Measurements from ENCODE around the gene ZNF536. TPM values are rescaled to one million over a fixed set of nuclear protein-coding genes. Genes with fewer than 3 reads are reported as not detected.

The ZNF536 gene
- total and polyA plus RNA-seq, 9 donors, result 0.13 to 0.52 (median 0.28) TPM; not detected in 4

DNA sequence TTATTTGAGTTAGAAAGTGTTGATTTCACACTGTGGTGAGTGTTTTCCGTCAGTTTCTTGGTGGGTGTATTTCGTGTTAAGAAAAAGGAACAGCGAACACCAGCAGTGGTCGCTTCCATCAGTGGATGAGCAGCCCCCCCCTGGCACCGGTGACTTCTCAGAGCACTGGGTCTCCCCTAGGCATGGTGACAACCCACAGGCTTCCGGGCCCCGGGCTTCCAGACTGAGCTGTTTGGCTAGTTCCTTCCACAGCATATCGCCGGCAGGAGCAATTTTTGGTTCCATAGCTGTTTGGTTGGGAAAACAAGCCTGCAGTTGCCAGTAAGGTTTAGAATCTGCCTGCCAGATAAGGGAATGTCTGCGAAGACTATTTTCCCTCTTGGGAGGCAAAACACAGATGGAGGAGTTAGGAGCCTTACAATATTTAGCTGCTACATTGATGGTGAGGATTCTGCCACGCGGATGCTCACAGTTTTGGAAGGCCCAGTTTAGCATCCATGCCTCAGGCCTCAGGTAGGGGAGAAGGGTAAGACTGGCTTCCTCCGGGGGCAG is 18.7 kb upstream of the ZNF536 start:
- H3K27me3 ChIP-seq, result no peaks in the 10 kb centered on the region
- H3K27ac ChIP-seq, result no peak overlapping the region
- TF ChIP-seq, protein P1, sequence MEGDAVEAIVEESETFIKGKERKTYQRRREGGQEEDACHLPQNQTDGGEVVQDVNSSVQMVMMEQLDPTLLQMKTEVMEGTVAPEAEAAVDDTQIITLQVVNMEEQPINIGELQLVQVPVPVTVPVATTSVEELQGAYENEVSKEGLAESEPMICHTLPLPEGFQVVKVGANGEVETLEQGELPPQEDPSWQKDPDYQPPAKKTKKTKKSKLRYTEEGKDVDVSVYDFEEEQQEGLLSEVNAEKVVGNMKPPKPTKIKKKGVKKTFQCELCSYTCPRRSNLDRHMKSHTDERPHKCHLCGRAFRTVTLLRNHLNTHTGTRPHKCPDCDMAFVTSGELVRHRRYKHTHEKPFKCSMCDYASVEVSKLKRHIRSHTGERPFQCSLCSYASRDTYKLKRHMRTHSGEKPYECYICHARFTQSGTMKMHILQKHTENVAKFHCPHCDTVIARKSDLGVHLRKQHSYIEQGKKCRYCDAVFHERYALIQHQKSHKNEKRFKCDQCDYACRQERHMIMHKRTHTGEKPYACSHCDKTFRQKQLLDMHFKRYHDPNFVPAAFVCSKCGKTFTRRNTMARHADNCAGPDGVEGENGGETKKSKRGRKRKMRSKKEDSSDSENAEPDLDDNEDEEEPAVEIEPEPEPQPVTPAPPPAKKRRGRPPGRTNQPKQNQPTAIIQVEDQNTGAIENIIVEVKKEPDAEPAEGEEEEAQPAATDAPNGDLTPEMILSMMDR (IDR thresholded peaks at IDR 0.05), result no peak
- TF ChIP-seq POLR2A (IDR thresholded peaks at IDR 0.05), result no peak
- no peak for TF ChIP-seq EP300 (IDR thresholded peaks at IDR 0.05)
- H3K4me3 ChIP-seq, result no peak overlapping the region
- intact Hi-C loops (cut with DNase I), result no loop called here
- DNase-seq, result no peak
- H3K36me3 ChIP-seq, result no peaks in the 10 kb centered on the region
- WGBS, 3 donors, result 87 to 91% (median 90%) methylated on average over 13 of the region's 13 CpGs
- H3K4me1 ChIP-seq (ENCODE audit: insufficient read depth), result no peaks in the 10 kb centered on the region
- H3K9me3 ChIP-seq, result no peaks in the 10 kb centered on the region

DNA sequence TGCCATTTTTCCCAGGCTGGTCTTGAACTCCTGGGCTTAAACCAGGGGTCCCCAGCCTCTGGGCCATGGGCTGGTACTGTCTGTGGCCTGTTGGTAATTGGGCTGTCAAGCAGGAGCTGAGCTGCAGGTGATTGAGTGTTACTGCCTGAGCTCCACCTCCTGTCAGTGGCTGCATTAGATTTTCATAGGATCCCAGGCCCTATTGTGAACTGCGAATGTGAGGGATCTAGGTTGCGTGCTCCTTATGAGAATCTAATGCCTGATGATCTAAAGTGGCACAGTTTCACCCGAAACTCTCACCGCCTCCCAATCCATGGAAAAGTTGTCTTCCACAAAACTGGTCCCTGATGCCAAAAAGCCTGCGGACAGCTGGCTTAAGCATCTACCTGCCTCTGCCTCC is 16.6 kb upstream of the ZNF536 start:
- no peaks in the 10 kb centered on the region for H3K27me3 ChIP-seq
- intact Hi-C loops (cut with DNase I), result no loop called here
- TF ChIP-seq EP300 (IDR thresholded peaks at IDR 0.05) (no peak), POLR2A (IDR thresholded peaks at IDR 0.05) (no peak)
- TF ChIP-seq, protein P1 (IDR thresholded peaks at IDR 0.05), result no peak
- no peak overlapping the region for H3K4me3 ChIP-seq
- no peaks in the 10 kb centered on the region for H3K9me3 ChIP-seq
- WGBS, 3 donors, result 85 to 91% (median 86%) methylated on average over 5 of the region's 5 CpGs
- H3K27ac ChIP-seq, result no peak overlapping the region
- no peaks in the 10 kb centered on the region for H3K4me1 ChIP-seq (ENCODE audit: insufficient read depth)
- no peaks in the 10 kb centered on the region for H3K36me3 ChIP-seq
- no peak for DNase-seq

GRCh38 chr19:30356951-30357579 is 15.1 kb upstream of the ZNF536 start:
- no peak for TF ChIP-seq POLR2A (IDR thresholded peaks at IDR 0.05)
- TF ChIP-seq EP300 (IDR thresholded peaks at IDR 0.05), result no peak
- TF ChIP-seq, protein P1 (IDR thresholded peaks at IDR 0.05), result no peak
- H3K4me3 ChIP-seq, result no peak overlapping the region
- no peaks in the 10 kb centered on the region for H3K9me3 ChIP-seq
- no peaks in the 10 kb centered on the region for H3K27me3 ChIP-seq
- no peak overlapping the region for H3K27ac ChIP-seq
- DNase-seq, result no peak
- WGBS, 3 donors, result 81 to 82% (median 81%) methylated on average over 11 of the region's 11 CpGs
- no peaks in the 10 kb centered on the region for H3K4me1 ChIP-seq (ENCODE audit: insufficient read depth)
- intact Hi-C loops (cut with DNase I), result no loop called here
- H3K36me3 ChIP-seq, result no peaks in the 10 kb centered on the region

DNA sequence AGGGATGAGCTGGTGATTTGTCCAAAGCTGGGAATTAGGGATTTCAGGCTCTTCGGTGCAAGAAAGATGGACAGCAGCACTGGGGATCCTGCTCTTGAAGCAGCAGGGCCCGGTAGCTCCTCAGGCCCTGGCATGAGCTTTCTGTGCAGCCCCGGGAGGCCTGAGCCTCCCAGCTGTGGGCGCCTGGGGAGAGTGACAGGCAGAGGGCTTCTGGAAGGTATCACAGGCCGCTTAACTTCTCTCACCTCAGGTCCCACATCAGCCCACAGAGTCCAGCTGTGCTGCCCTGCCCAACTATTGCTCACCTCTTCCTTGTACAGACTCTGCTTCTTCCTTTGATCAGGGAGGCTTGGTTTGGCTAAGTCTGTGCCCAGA is 14.6 kb upstream of the ZNF536 start:
- intact Hi-C loops (cut with DNase I), result no loop called here
- WGBS, 3 donors, result 86 to 91% (median 90%) methylated on average over 5 of the region's 5 CpGs
- no peak overlapping the region for H3K27ac ChIP-seq

More for the DNA sequence above, 14.6 kb upstream of the ZNF536 start:
- H3K36me3 ChIP-seq, result no peaks in the 10 kb centered on the region
- H3K27me3 ChIP-seq, result no peaks in the 10 kb centered on the region
- H3K9me3 ChIP-seq, result no peaks in the 10 kb centered on the region
- no peaks in the 10 kb centered on the region for H3K4me1 ChIP-seq (ENCODE audit: insufficient read depth)
- H3K4me3 ChIP-seq, result no peak overlapping the region
- no peak for DNase-seq
- TF ChIP-seq, protein P1 (IDR thresholded peaks at IDR 0.05), result no peak
- TF ChIP-seq POLR2A (IDR thresholded peaks at IDR 0.05) (no peak), EP300 (IDR thresholded peaks at IDR 0.05) (no peak)

Data from ovary (tissue), 9 donors.